Ovary (tissue), 9 donors: ENCODE data around the gene BANP. TPM values are rescaled to one million over a fixed set of nuclear protein-coding genes. Genes with fewer than 3 reads are reported as not detected.

ENCODE experiments used
- DNase-seq, 5 donors: peaks; one replicate each; pipeline ENCODE4 v3.0.0-alpha.2; 2019 to 2020
- H3K27ac ChIP-seq, 2 donors: fragments of 200-600 bp; one replicate each; pipeline versions ENCODE4 v1.5.1 to v1.8.0; 2019 to 2022
- H3K27me3 ChIP-seq: fragments of 200-600 bp; one replicate; pipeline ENCODE4 v1.8.0; 2022
- H3K36me3 ChIP-seq: fragments of 200-600 bp; sonication (generic); one replicate; pipeline ENCODE4 v1.5.1; 2019
- H3K4me1 ChIP-seq: one replicate; pipeline ENCODE4 v1.8.1; 2013; ENCODE audit warnings: mild to moderate bottlenecking, moderate library complexity; ENCODE audit not compliant: insufficient read depth
- H3K4me3 ChIP-seq: fragments of 200-600 bp; sonication (generic); one replicate; pipeline ENCODE4 v1.5.1; 2017
- H3K9me3 ChIP-seq, 2 donors: fragments of 200-600 bp in 1 of 2; sonication (generic) in 1 of 2; one replicate each; pipeline versions ENCODE4 v1.5.1 to v1.8.1; 2013 to 2019; ENCODE audit warnings: mild to moderate bottlenecking in 1 of 2, moderate library complexity in 1 of 2
- CTCF ChIP-seq, 3 donors: fragments of 450-650 bp in 2 of 3; fragments of 200-600 bp in 1 of 3; IDR thresholded peaks; one replicate each; pipeline versions ENCODE4 v1.5.1 to v1.8.0; 2016 to 2022; ENCODE audit warnings: antibody characterized with exemption in 3 of 3, mild to moderate bottlenecking in 1 of 3
- EP300 ChIP-seq: sonication (generic); formaldehyde crosslinking; IDR thresholded peaks from one replicate; pipeline ENCODE4 v1.6.1; 2017; ENCODE audit warnings: antibody characterized with exemption
- POLR2A ChIP-seq: fragments of 450-650 bp; IDR thresholded peaks from one replicate; pipeline ENCODE4 v1.6.1; 2017; ENCODE audit warnings: antibody characterized with exemption, mild to moderate bottlenecking, moderate library complexity
- WGBS, 3 donors: extraction: QIAGEN DNeasy Blood & Tissue Kit in 1 of 3; methylation state at CpG; one replicate each; pipeline versions ENCODE4 v1.1.5 to v1.1.7; 2013 to 2017; 5-methylcytosine and 5-hydroxymethylcytosine counted together
- intact Hi-C, 4 donors: fragments of 100-400 bp; cut with DNase I; formaldehyde crosslinking; loops; one replicate each; pipeline versions ENCODE4 v1.11.0 to v1.15.1; 2022 to 2023
- polyA plus RNA-seq, 2 donors: library from polyadenylated mRNA; stranded (reverse); fragments of 200-250 nt in 1 of 2; fragments of 350-450 nt in 1 of 2; fragmentation: Illumina TruSeq in 1 of 2; extraction: RNeasy Lipid Tissue Mini Kit (QIAGEN cat#74804) in 1 of 2; gene quantifications; one replicate each; pipeline ENCODE4 v1.2.3, GENCODE V29; 2013 to 2014
- total RNA-seq, 7 donors: library from RNA; depleted of rRNA in 2 of 7; stranded (reverse); fragments of >200 nt in 2 of 7; fragmentation: NEBNext Ultra II Directional in 3 of 7; extraction: Animal tissue kit (Norgen Biotek cat#: 25700) in 3 of 7; gene quantifications; one replicate each; pipeline versions ENCODE4 v1.1.0 to v1.2.4, GENCODE V29; 2016 to 2023
- donor health status: DM: no; HTN: no; CAD: no; lungs with moderate emphysema.
- donor health status: DM: no; HTN: no; CAD: no.
- donor health status: Bipolar disorder and iron deficiency.
- donor health status: DM: yes; HTN: yes; CAD: no.
- donor health status: DM: no; HTN: no; CAD: no.
- donor health status: DM: yes; HTN: yes; CAD: no.

BANP gene
- total and polyA plus RNA-seq, 9 donors: 14.8 to 48.6 (median 28.1) TPM

GRCh38 chr16:87948735-87949070, 2.5 kb upstream of the BANP start:
- WGBS, 3 donors: 83 to 95% (median 85%) methylated on average over 5 of the region's 5 CpGs
- DNase-seq: no peak
- Histone ChIP-seq H3K4me3 (no peak overlapping the region), H3K36me3 (no peaks in the 10 kb centered on the region), H3K9me3 (no peaks in the 10 kb centered on the region), H3K27me3 (no peaks in the 10 kb centered on the region), H3K27ac (no peak overlapping the region), H3K4me1 (peaks cover 6% of the 10 kb centered on the region)
- intact Hi-C loops: no loop called here
- TF ChIP-seq EP300 (no peak), CTCF (IDR thresholded peaks at IDR 0.05) (no peak), POLR2A (no peak)

- DNase-seq: peak in 1 of 5 donors; percentile 53
- Histone ChIP-seq H3K4me1 (peaks cover 6% of the 10 kb centered on the region), H3K4me3 (no peak overlapping the region), H3K27ac (no peak overlapping the region), H3K27me3 (no peaks in the 10 kb centered on the region), H3K36me3 (no peaks in the 10 kb centered on the region), H3K9me3 (no peaks in the 10 kb centered on the region)
- no peak for TF ChIP-seq CTCF (IDR thresholded peaks at IDR 0.05)
- TF ChIP-seq POLR2A: no peak
- no peak for TF ChIP-seq EP300
- intact Hi-C loops: no loop called here
- WGBS, 3 donors: 79 to 85% (median 79%) methylated on average over 16 of the region's 16 CpGs
Measured at GRCh38 chr16:87949071-87949744, 2.0 kb upstream of the BANP start.

GRCh38 chr16:87951552-87952538, 611 bp downstream of the BANP start:
- intact Hi-C loops: no loop called here
- Histone ChIP-seq H3K4me1 (peaks cover 6% of the 10 kb centered on the region), H3K4me3 (peak overlapping the region; percentile 96), H3K27ac (peak overlapping the region; percentile 96 to 99), H3K27me3 (no peaks in the 10 kb centered on the region), H3K36me3 (no peaks in the 10 kb centered on the region), H3K9me3 (no peaks in the 10 kb centered on the region)
- DNase-seq: peak in 1 of 5 donors; percentile 59
- 1 to 2% (median 1%) methylated on average over 51 to 78 of the region's 82 CpGs for WGBS, 3 donors
- TF ChIP-seq EP300: no peak
- TF ChIP-seq POLR2A: no peak
- no peak for TF ChIP-seq CTCF (IDR thresholded peaks at IDR 0.05)

- 84 to 86% (median 84%) methylated on average over 16 of the region's 16 CpGs for WGBS, 3 donors
- H3K36me3 ChIP-seq: no peaks in the 10 kb centered on the region
- no peaks in the 10 kb centered on the region for H3K9me3 ChIP-seq
- TF ChIP-seq EP300 (no peak), CTCF (IDR thresholded peaks at IDR 0.05) (no peak), POLR2A (no peak)
- no peak overlapping the region for H3K27ac ChIP-seq
- H3K27me3 ChIP-seq: no peaks in the 10 kb centered on the region
- peaks cover 6% of the 10 kb centered on the region for H3K4me1 ChIP-seq
- intact Hi-C loops: no loop called here
- DNase-seq: peak in 1 of 5 donors; percentile 40
- H3K4me3 ChIP-seq: no peak overlapping the region
Measured at GRCh38 chr16:87952751-87953150, 1.5 kb downstream of the BANP start.
